GM12874 (cell line): ENCODE measurements around the gene TSEN15.

Source experiments
- TF ChIP-seq, protein P1 (sequence below): IDR thresholded peaks from 2 replicates; pipeline ENCODE4 v1.5.1; 2011; ENCODE audit warnings: low read depth, mild to moderate bottlenecking, control low read depth, low read length, moderate library complexity; ENCODE audit not compliant: insufficient read depth

Gene TSEN15

DNA sequence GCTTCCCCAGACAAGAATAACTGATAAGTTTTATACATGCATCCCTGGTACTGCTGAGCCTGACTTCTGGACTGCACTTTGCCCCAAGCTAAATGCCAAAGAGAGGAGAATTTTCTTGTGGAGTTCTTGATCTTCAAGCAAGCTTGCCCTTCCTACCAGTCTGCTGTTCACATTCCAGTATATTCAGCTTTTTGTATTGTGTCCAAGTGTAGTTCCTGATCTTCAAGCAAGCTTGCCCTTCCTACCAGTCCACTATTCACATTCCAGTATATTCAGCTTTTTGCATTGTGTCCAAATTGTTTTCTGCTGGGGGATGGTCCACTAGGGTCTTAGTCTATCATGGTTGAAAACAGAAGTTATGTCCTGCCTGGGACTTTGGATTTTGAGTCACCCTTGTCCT is 894 bp upstream of the TSEN15 start:
- TF ChIP-seq, protein P1, sequence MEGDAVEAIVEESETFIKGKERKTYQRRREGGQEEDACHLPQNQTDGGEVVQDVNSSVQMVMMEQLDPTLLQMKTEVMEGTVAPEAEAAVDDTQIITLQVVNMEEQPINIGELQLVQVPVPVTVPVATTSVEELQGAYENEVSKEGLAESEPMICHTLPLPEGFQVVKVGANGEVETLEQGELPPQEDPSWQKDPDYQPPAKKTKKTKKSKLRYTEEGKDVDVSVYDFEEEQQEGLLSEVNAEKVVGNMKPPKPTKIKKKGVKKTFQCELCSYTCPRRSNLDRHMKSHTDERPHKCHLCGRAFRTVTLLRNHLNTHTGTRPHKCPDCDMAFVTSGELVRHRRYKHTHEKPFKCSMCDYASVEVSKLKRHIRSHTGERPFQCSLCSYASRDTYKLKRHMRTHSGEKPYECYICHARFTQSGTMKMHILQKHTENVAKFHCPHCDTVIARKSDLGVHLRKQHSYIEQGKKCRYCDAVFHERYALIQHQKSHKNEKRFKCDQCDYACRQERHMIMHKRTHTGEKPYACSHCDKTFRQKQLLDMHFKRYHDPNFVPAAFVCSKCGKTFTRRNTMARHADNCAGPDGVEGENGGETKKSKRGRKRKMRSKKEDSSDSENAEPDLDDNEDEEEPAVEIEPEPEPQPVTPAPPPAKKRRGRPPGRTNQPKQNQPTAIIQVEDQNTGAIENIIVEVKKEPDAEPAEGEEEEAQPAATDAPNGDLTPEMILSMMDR = no peak

DNA sequence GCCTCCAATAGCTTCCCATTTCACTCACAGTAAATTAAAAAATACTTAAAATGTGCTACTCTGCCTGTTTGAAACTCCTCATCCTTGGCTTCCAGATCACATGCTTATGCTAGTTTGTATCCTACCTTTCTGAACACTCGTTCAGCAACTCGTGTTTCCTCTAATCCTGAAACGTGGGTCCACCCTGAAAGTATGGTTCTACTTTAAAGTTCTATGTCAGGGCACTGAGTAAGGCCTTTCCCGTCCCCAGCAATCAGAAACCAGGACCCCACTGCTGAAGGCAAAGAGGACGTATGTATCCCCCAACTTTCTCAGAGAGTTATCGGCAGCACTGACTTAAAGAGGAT is 419 bp upstream of the TSEN15 start:
- TF ChIP-seq, protein P1 = no peak

DNA sequence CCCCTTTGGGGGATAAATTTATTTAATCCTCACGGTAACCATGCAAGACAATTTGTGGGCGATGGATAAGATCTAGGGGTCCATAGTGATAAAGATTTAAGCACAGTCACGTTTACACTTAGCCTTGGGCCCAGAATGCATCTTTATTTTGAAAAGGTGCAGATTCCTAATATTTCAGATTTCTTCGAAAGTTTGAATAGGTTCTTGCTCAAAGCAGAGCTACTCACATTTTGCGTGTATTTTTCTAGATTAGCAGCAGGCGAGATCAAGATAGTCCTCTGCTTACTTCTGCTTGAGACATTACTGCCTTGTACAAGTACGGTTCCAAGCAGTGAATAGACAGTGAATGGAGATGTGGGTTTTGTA is 647 bp downstream of the TSEN15 start:
- TF ChIP-seq, protein P1 = no peak

DNA sequence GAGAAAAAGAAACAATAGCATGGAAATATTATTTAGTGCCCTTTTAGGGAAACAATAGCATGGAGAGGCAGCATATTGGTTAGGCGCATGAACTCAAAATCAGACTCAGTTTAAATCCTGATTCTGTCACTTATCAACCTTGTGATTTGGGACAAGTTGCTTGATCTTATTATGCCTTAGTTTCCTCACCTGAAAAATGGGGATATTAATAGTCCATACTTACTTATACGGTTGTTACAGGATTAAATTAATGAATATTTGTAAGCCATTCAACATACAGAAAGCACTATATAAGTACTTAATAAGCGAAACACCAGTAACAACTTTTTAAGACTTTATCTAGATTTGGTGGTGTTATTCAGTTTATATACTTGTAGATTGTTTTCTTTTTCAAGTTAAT is 1.2 kb downstream of the TSEN15 start:
- TF ChIP-seq, protein P1 = no peak

DNA sequence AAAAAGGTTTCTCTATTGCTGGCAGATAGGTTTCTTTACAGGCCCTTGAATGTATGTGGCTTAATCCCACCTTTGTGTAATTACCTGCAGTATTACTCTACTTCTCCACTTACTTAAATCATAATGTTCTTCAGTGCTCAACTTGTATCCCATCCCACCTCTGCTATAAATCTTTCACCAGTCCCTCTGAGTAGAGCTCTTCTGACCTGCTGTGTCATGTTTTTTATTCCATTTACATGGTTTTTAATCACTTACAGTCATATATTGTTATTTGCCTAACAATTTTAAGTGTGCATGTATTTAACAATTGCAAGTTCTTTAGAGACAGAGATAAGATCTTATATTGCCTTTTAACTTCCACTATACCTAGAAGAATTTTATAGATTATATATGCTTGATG is 2.4 kb downstream of the TSEN15 start:
- TF ChIP-seq, protein P1 = no peak

DNA sequence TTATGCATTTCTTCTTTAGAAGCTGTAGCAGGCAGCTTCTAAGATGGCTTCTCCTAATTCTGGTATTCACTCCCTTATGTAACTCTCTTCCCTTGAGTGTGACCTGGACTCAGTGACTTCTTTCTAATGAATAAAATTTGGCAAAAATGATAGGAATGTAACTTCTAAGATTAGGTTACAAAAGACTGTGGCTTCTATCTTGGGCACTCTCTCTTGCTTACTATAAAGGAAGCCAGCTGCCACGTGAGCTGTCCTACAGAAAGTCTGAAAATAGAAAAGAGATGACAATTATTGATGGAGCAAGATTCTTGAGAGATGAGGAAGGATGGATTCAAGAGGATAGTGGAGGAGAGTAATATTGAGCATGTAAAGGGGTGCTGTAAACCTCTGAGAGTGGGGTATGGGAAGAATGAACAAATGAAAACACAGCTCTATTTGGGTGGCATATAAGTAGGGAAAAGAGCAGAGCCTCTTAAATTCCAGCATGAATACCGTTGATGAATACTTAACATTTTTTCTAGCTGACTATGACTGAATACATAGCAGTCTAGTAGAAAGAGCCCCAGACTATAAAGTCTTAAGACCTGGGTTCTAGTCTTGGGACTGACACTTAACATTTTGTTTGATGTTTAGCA is 5.5 kb downstream of the TSEN15 start:
- TF ChIP-seq, protein P1 = no peak

DNA sequence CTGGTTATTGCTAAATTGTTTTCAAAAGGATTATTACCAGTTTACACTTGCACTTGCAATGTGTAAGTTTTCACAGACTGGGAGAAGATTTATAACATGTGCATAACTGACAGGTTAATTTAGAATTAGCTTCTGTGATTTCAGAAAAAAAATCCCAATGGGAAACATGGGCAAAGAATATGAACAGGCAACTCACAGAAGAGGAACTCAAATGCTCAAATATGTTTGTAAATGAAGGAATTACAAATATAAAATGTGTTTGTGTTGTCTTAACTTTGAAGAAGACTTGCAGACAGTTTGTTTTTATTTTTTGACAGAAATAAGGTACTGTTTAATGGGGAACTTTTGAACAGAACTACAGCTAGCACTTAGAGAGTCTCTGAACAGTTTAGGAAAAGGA is 8.4 kb downstream of the TSEN15 start:
- TF ChIP-seq, protein P1 = no peak
